NCI-H526 (cell line): ENCODE data around the gene ADAMTSL5.
"Not testable (repeated sequence)": the region's sequence is repeated elsewhere in the genome, so short reads cannot be mapped to it uniquely, and the experiment has no call there.

Source experiments
- DNase-seq, 2 experiments: peaks; one replicate each; lab custom pipeline; 2025; lab: John Stamatoyannopoulos, UW

The ADAMTSL5 gene

GRCh38 chr19:1481893-1482360 lies 30.9 kb downstream of the ADAMTSL5 start:
- no peak for DNase-seq

GRCh38 chr19:1481224-1481892 lies 31.5 kb downstream of the ADAMTSL5 start:
- no peak for DNase-seq

DNA sequence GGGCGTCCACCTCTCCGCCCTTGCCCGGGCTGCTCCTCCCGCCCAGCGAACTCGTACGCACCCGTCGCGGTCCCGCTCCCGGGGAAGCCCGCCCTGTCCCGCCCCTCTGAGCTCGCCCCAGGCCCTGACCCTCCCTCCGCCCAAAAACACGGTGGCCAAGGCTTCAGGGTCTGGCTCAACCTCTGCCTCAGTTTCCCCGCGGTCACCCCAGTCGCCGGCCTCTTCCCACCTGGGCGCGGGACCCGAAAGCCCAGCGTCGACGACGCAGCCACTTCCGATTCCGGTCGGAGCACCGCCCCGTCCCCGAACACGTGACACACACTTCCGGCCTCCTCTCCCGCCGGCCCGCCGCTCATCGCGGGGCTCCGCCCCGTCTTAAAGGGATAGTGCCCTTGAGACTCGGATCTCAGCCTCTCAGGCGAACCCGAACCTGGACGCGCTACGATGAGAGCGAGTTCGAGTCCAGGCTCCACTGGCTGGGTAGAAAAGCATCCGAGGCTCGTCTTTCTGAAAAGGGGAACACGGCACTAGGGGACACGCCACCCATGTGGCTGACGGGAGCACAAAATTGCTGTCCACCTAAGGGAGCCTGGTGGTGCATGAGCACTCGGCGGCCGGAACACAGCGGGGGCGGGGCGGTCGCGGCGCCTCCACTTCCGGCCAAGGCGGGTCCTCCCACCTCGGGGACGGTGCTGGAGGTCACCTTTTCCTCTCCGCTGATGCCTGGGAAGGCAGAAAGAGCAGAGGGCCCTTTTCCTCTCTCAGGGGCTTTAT lies 33.7 kb downstream of the ADAMTSL5 start, which contains the start of gene C19orf25:
C19orf25 (minus strand) TSS at position 282 of the 774 bp plus-strand sequence. CDS start 312 bp downstream, outside the sequence.
- peak; percentile 77 to 93 for DNase-seq

DNA sequence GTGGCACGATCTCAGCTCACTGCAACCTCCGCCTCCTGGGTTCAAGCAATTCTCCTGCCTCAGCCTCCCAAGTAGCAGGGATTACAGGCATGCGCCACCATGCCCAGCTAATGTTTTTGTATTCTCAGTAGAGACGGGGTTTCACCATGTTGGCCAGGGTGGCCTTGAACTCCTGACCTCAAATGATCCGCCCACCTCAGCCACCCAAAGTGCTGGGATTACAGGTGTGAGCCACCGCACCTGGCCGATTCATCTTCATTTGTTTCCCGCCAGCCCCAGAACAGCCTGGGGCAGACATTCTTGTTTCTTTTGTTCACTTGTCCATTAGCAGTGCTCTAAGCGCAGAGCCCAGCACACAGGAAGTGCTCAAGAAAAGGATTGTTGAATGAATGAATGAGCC lies 35.8 kb downstream of the ADAMTSL5 start:
- DNase-seq = not testable (repeated sequence)

DNA sequence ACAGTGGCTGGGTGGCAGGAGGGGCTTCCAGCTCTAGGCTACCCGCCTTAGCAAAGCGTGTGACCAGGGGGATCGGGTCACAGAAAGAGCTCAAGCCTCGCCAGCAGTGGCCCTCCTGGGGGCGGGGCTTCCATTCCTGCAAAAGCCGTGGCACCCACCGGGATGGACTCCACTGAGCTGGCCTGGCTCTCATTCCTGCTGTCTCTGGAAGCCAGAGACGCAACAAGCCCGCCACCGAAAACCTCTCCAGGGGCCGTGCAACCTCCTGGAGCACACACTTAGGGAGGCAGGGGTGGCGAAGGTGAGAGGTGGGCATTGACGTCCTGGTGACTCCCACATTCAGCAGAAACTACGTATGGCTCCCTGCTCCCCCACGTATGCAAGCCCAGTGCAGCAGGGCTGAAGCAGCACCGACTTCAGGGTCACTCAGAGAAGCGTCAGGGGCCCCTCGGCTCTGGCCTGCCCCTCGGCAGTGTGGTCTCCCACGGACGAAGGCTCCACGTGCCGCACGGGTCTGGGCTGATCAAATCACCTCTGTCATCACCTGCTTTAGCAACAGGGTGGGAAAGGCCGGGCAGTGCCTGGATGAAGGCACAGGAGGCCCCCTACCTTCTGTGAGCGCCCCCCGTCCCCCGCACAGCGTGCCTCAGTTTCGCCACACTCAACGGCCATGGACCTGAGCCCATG lies 36.9 kb downstream of the ADAMTSL5 start:
- no peak for DNase-seq

DNA sequence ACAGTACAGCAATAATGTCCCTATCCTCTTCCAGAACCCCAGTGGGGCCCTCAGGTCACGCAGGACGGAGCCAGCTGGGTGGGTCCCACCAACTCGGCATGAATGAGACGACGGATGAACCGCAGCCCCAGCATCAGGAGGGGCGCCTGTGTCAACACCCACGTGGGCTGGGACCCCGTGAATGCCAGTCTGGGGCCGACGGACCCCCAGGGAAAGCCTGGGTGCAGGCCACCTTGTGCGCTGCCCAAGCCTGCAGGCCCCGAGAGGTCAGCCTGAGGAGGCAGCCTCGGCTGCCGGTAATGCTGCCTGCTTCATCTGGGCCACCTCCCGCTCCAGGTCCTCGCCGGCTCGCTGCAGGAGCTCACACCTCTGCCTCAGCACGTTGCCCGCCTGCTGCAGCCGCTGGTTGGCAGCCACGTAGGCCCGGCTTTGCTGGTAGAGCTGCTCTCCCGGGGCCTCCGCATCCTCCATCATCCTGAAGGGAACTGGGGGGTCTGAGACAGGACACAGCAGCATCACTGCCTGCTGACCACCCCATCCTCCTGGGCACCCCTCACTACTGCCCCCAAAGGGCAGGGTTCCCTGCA lies 38.0 kb downstream of the ADAMTSL5 start:
- no peak for DNase-seq

DNA sequence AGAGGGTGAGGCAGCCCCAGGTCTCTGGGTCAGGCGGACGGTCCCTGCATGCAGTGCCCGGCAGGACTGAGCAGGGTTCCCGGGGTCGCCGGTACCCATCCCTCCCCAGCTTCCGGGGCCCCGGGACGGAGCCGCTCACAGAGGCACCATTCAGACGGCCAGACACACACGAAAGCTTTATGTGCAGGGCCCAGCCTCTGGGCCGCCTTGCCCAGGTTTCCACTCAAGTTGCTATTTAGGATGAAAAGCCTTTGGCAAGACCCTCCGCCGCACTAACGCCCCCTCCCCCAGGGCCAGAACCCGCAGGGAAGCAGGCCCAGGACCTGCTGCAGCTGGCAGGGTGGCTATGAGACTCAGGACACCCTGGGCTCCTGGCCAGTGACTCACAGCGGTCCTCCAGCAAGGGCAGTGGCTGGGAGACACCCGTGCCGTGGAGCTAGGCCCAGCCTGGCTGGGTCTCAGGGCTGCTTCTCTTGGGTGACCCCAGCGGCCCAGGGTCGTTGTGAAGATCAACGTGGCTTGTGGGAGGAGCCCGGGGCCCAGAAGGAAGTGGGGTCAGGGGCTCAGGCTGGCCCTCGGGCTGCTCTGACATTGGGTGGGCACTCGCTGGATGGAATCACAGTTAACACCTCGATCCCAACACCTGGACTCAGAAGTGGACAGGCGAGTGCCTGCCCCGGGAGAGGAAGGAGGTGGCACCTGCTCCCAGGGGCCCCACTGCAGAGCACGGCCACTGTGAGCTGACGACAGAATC lies 38.6 kb downstream of the ADAMTSL5 start:
- no peak for DNase-seq

DNA sequence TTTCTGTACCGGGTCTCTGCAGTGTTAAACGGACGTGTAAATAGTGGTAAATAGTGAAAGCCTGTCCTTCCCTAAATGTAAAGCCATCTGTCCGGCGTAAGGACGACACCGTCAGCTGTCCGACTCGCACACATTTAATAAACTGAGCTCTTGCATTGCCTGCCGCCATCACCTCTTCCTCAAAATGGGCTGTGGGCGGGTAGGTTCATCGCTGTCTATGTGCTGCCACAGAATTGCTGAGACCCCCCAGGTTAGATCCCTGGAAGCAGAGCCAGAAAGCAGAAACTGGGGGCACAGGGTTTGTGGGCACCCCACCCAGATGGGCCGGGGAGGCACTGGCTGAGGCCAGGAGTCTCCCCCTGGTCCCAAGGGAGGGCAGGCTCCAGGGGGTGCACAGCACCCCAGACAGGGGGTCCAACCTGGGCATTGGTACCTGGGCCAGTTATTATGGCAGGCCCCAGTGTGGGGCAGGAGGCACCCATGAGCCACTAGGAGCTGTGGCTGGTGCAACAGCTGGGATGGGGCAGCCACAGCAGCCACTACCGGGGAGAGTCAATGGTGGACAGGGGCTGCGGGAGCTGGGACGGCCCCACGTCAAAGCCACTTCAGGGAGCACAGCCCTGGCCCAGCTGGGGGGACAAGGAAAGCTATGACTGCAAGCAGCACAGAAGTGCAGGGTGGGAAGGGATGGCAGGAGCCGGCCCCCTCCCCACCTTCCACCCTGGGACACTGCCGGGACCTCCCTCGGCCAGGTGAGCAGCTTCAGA lies 39.6 kb downstream of the ADAMTSL5 start:
- no peak for DNase-seq

- DNase-seq = no peak
These were observed 40.4 kb downstream of the ADAMTSL5 start for GRCh38 chr19:1472231-1473084.

- DNase-seq = no peak
These were observed 41.2 kb downstream of the ADAMTSL5 start for GRCh38 chr19:1471515-1472160.

GRCh38 chr19:1471010-1471514 lies 41.8 kb downstream of the ADAMTSL5 start:
- peak in 1 of 2 experiments; percentile 68 for DNase-seq

DNA sequence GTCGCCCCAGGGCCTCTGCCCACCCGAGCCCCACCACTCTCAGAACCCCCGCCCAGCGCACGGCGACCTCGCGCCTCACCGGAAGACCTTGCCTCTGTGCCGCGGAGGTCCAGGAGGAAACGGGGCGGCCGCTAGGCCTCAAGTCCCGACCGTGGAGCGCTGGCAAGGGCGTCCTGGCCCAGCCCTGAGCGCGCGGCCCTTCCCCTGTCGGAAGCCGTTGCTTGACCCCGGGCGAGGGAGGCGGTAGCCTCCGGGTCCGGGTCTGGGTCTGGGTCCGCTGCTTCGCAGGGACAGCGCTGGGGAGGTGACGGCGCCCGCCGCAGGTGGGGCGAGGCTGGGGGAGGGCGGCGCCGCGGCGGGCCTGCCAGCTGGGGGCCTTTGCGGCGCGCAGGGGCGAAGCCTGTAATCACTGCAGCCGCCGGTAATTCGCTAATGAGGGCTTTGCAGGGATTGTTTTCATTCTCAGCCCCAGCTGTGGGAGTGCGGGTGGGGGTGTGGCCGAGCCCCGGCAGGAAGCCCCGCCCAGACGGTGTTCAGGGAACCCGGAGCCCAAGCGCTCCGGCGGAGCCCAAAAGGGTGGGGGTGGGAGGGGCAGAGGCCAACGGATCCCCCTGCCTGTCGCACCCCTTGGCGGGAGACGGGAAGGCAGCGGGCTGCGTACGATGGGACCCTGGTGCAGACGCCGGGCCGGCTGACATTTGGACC lies 42.4 kb downstream of the ADAMTSL5 start:
- peak in 1 of 2 experiments; percentile 59 for DNase-seq

GRCh38 chr19:1470055-1470304 lies 42.8 kb downstream of the ADAMTSL5 start:
- DNase-seq = no peak

DNA sequence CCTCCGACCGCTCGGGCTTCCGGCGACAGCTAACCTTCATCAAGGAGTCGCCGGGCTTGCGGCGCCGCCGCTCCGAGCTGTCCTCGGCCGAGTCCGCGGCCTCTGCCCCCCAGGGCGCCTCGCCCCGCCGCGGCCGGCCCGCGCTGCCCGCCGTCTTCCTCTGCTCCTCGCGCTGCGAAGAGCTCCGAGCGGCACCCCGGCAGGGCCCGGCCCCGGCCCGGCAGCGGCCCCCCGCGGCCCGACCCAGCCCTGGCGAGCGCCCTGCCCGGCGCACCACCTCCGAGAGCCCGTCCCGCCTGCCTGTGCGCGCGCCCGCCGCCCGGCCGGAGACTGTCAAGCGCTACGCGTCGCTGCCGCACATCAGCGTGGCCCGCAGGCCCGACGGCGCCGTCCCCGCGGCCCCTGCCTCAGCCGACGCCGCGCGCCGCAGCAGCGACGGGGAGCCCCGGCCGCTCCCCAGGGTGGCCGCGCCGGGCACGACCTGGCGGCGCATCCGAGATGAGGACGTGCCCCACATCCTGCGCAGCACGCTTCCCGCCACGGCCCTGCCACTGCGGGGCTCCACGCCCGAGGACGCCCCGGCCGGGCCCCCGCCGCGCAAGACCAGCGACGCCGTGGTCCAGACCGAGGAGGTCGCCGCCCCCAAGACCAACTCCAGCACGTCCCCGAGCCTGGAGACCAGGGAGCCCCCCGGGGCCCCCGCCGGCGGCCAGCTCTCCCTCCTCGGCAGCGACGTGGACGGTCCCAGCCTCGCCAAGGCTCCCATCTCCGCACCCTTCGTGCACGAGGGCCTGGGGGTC lies 43.4 kb downstream of the ADAMTSL5 start:
- DNase-seq = no peak

DNA sequence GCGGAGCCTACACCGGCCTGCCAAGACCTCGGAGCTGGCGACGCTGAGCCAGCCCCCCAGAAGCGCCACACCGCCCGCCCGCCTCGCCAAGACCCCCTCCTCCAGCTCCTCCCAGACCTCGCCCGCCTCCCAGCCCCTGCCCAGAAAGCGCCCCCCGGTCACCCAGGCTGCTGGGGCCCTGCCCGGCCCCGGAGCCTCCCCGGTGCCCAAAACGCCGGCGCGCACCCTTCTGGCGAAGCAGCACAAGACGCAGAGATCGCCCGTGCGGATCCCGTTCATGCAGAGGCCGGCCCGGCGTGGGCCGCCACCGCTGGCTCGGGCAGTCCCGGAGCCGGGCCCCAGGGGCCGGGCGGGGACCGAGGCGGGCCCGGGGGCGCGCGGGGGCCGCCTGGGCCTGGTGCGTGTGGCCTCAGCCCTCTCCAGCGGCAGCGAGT lies 44.0 kb downstream of the ADAMTSL5 start:
- DNase-seq = peak in 1 of 2 experiments; percentile 51

- DNase-seq = no peak
These were observed 44.5 kb downstream of the ADAMTSL5 start for GRCh38 chr19:1468274-1468820.

DNA sequence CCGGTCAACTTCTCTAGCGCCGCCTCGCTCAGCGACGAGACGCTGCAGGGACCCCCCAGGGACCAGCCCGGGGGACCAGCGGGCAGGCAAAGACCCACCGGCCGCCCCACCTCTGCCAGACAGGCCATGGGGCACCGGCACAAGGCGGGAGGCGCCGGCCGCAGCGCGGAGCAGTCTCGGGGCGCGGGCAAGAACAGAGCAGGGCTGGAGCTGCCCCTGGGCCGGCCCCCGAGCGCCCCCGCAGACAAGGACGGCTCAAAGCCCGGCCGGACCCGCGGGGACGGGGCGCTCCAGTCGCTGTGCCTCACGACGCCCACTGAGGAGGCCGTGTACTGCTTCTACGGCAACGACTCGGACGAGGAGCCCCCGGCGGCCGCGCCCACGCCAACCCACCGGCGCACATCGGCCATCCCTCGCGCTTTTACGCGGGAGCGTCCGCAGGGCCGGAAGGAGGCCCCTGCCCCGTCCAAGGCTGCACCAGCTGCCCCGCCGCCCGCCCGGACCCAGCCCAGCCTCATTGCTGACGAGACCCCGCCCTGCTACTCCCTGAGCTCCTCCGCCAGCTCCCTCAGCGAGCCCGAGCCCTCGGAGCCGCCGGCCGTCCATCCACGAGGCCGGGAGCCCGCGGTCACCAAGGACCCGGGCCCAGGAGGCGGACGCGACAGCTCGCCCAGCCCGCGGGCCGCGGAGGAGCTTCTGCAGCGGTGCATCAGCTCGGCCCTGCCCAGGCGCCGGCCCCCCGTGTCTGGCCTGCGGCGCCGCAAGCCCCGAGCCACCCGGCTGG lies 45.1 kb downstream of the ADAMTSL5 start:
- DNase-seq = no peak
